ENCODE data around the gene ZNF213. TPM values are rescaled to one million over a fixed set of nuclear protein-coding genes. Genes with fewer than 3 reads are reported as not detected.

Gene ZNF213, protein sequence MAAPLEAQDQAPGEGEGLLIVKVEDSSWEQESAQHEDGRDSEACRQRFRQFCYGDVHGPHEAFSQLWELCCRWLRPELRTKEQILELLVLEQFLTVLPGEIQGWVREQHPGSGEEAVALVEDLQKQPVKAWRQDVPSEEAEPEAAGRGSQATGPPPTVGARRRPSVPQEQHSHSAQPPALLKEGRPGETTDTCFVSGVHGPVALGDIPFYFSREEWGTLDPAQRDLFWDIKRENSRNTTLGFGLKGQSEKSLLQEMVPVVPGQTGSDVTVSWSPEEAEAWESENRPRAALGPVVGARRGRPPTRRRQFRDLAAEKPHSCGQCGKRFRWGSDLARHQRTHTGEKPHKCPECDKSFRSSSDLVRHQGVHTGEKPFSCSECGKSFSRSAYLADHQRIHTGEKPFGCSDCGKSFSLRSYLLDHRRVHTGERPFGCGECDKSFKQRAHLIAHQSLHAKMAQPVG
- 8.0 and 9.4 TPM in 2 replicates for total RNA-seq

DNA sequence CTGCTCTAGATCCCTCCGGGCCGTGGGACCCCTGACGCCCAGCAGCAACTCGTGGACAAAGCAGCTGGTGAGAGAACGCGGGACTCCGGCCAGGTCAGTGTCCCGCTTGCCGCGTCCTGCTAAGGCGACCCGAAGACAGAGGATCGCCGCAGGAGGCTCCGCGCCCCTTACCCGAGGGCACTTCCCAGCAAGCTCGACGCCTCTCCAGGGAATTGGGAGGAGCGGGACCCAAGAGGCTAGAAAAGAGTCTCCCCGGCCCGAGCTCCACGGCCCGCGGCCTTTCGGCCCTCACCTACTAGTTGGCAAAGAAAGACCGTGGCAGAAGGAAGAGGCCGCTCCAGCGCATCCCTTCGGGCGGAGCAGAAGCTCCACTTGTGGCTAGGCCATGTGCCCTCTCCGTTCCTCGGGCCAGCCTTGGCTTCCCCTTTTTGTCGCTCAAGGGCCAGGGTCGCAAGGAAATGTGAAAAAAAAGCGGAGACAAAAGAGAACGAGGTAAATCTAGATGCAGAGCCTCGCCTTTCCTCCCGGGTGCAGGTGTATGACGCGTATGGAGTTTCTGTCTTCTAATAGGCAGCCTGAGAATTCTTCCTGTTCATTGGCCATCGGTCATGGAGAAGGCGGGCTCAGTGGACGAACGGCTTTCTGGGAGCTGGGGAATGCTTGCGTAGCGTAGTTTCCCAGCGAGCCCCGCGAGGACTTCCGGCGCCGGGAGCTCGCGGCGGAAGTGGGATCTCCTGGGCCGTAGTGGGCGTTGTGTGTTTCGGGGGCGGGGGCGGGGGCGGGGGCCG is at the start of gene ZNF213:
Gene ZNF213, plus strand, starts transcription at position 692 of the 788 bp plus-strand sequence. CDS start 2,252 bp downstream, outside the sequence.
- Histone ChIP-seq H3K4me3 (ENCODE audit: insufficient read depth, low read length) (peak within 1 kb of the TSS; percentile 88), H3K27ac (ENCODE audit: low read depth, low read length) (peak within 1 kb of the TSS; percentile 87), H3K36me3 (ENCODE audit: insufficient read depth, low read length) (peaks cover 14% of the 10 kb centered on the region), H3K79me2 (ENCODE audit: insufficient read depth, low read length) (peaks cover 44% of the 10 kb centered on the region), H2AFZ (ENCODE audit: low read length) (peak within 1 kb of the TSS; percentile 95), H3K4me2 (ENCODE audit: insufficient read depth, low read length) (peak within 1 kb of the TSS; percentile 99), H4K20me1 (ENCODE audit: insufficient read depth, low read length) (peaks cover 8% of the 10 kb centered on the region), H3K4me1 (ENCODE audit: insufficient read depth, low read length) (peaks cover 18% of the 10 kb centered on the region), H3K9me3 (ENCODE audit: low read depth, low read length) (no peaks in the 10 kb centered on the region), H3K27me3 (ENCODE audit: insufficient read depth, low read length) (no peaks in the 10 kb centered on the region)
- DNase-seq (ENCODE audit: insufficient read length, low spot score, missing footprints), result peak; percentile 99
- TF ChIP-seq CTCF (IDR thresholded peaks at IDR 0.05; ENCODE audit: extremely low read depth, low read depth, low read length), result no peak

DNA sequence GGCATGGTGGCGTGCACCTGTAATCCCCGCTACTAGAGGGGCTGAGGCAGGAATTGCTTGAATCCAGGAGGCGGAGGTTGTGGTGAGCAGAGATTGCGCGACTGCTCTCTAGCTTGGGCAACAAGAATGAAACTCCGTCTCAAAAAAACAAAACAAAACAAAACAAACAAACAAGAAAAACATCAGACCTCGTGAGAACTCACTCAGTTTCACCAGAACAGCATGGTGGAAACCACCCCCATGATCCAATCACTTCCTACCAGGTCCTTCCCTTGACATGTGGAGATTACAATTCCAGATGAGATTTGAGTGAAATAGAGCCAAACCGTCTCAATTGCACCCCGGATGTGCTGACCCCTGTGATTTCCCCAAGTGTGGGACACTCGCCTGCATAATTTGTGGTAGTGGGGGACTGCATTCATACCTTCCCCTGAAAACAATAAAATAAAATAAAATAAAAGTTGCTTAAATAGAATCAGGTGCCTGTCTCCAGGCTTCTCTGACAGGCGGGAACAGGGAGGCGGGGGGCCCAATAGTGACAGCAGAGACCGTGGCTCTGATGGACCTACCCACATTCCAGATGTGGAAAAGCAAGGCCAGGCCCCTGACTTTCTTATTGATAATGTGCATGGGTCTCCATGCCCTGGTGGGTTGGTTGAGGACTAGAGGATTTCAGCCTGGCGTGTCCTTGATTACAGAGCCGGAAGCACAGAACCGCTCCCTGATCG is 48.8 kb upstream of the ZNF213 start:
- H2AFZ ChIP-seq (ENCODE audit: low read length), result no peak overlapping the region
- H3K79me2 ChIP-seq (ENCODE audit: insufficient read depth, low read length), result no peaks in the 10 kb centered on the region
- H3K27me3 ChIP-seq (ENCODE audit: insufficient read depth, low read length), result peaks cover 14% of the 10 kb centered on the region
- no peak overlapping the region for H3K4me3 ChIP-seq (ENCODE audit: insufficient read depth, low read length)
- no peak overlapping the region for H3K27ac ChIP-seq (ENCODE audit: low read depth, low read length)
- peak; percentile 76 for DNase-seq (ENCODE audit: insufficient read length, low spot score, missing footprints)
- no peak overlapping the region for H3K4me2 ChIP-seq (ENCODE audit: insufficient read depth, low read length)
- H4K20me1 ChIP-seq (ENCODE audit: insufficient read depth, low read length), result no peaks in the 10 kb centered on the region
- no peak for TF ChIP-seq CTCF (IDR thresholded peaks at IDR 0.05; ENCODE audit: extremely low read depth, low read depth, low read length)
- no peaks in the 10 kb centered on the region for H3K4me1 ChIP-seq (ENCODE audit: insufficient read depth, low read length)
- H3K36me3 ChIP-seq (ENCODE audit: insufficient read depth, low read length), result no peaks in the 10 kb centered on the region
- no peaks in the 10 kb centered on the region for H3K9me3 ChIP-seq (ENCODE audit: low read depth, low read length)

- H3K4me2 ChIP-seq (ENCODE audit: insufficient read depth, low read length), result no peak overlapping the region
- H4K20me1 ChIP-seq (ENCODE audit: insufficient read depth, low read length), result no peaks in the 10 kb centered on the region
- no peak overlapping the region for H3K4me3 ChIP-seq (ENCODE audit: insufficient read depth, low read length)
- H3K79me2 ChIP-seq (ENCODE audit: insufficient read depth, low read length), result no peaks in the 10 kb centered on the region
- no peak for DNase-seq (ENCODE audit: insufficient read length, low spot score, missing footprints)
- H3K36me3 ChIP-seq (ENCODE audit: insufficient read depth, low read length), result no peaks in the 10 kb centered on the region
- no peak for TF ChIP-seq CTCF (IDR thresholded peaks at IDR 0.05; ENCODE audit: extremely low read depth, low read depth, low read length)
- H3K27ac ChIP-seq (ENCODE audit: low read depth, low read length), result no peak overlapping the region
- H3K4me1 ChIP-seq (ENCODE audit: insufficient read depth, low read length), result no peaks in the 10 kb centered on the region
- H2AFZ ChIP-seq (ENCODE audit: low read length), result no peak overlapping the region
- peaks cover 12% of the 10 kb centered on the region for H3K27me3 ChIP-seq (ENCODE audit: insufficient read depth, low read length)
- H3K9me3 ChIP-seq (ENCODE audit: low read depth, low read length), result no peaks in the 10 kb centered on the region
Measured at GRCh38 chr16:3086596-3087242, 48.1 kb upstream of the ZNF213 start.

Measured in osteoblast (primary cell).